Neural crest cell (in vitro differentiated cells): ENCODE results near the gene PCDHGC4. TPM values are rescaled to one million over a fixed set of nuclear protein-coding genes. Genes with fewer than 3 reads are reported as not detected.

ENCODE experiments used
- DNase-seq: peaks from one replicate; pipeline ENCODE4 v3.0.0; 2021; ENCODE audit warnings: low read depth, mixed read lengths, low spot score
- H3K27ac Mint-ChIP-seq: one replicate; pipeline ENCODE4 v1.8.0; 2021; ENCODE audit warnings: mild to moderate bottlenecking, mixed read lengths; ENCODE audit not compliant: unreplicated experiment
- H3K27me3 Mint-ChIP-seq: 2 replicates; pipeline ENCODE4 v1.8.0; 2021; ENCODE audit warnings: low read depth, mild to moderate bottlenecking, mixed read lengths
- H3K36me3 Mint-ChIP-seq: 2 replicates; pipeline ENCODE4 v1.8.0; 2021; ENCODE audit warnings: low read depth, mild to moderate bottlenecking, mixed read lengths
- H3K4me1 Mint-ChIP-seq: 2 replicates; pipeline ENCODE4 v1.8.0; 2021; ENCODE audit warnings: mixed read lengths
- H3K4me3 Mint-ChIP-seq: one replicate; pipeline ENCODE4 v1.8.0; 2021; ENCODE audit warnings: mild to moderate bottlenecking, mixed read lengths
- H3K9me3 Mint-ChIP-seq: 2 replicates; pipeline ENCODE4 v1.8.0; 2021; ENCODE audit warnings: mixed read lengths
- total RNA-seq: library from RNA; stranded (reverse); gene quantifications from 2 replicates; pipeline ENCODE4 v1.2.1, GENCODE V29; 2021
- TF ChIP-seq, protein P1 (sequence below): fragments of 200-600 bp; sonication (generic); conservative IDR thresholded peaks from 2 replicates; pipeline ENCODE4 v1.5.0; 2021; ENCODE audit warnings: antibody characterized with exemption, mild to moderate bottlenecking

The PCDHGC4 gene
- total RNA-seq, 1 donor from 2014 or later = 14.8 TPM

DNA sequence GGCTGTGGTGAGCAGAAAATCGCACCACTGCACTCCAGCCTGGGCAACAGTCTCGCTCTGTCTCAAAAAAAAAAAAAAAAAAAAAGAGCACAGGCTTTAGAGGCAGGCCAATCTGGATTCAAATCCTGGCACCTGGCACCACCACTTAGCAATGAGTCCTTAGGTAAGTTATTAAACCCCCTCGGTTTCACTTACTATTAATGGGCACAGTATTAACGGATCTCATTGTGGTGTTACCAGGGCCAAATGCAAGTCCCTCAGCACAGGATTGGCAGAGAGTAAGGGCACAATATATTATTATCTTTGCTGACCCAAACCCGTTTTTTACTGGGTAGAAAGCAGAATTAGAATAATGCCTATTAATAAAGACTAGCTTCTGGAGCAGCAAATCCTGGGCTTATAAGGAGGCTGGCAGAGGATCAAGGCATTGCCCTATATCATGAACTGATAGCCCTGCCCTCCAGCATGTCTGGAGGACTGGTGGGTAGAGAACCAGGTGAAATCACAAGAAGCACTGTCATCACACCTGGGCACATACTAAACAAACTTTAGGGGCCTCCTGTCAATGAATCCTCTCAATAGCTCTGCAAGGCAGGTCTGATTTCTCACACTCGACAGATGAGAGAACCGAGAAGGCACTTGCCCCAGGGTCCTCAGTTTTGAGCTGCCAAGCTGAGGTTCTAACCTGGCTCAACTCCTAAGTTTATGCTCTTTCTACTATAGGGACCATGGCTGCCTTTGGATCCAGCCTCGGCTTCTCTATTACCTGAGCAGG, 21.7 kb downstream of the PCDHGC4 start:
- H3K36me3 Mint-ChIP-seq = peaks cover 17% of the 10 kb centered on the region
- peaks cover 66% of the 10 kb centered on the region for H3K4me1 Mint-ChIP-seq
- TF ChIP-seq, protein P1, sequence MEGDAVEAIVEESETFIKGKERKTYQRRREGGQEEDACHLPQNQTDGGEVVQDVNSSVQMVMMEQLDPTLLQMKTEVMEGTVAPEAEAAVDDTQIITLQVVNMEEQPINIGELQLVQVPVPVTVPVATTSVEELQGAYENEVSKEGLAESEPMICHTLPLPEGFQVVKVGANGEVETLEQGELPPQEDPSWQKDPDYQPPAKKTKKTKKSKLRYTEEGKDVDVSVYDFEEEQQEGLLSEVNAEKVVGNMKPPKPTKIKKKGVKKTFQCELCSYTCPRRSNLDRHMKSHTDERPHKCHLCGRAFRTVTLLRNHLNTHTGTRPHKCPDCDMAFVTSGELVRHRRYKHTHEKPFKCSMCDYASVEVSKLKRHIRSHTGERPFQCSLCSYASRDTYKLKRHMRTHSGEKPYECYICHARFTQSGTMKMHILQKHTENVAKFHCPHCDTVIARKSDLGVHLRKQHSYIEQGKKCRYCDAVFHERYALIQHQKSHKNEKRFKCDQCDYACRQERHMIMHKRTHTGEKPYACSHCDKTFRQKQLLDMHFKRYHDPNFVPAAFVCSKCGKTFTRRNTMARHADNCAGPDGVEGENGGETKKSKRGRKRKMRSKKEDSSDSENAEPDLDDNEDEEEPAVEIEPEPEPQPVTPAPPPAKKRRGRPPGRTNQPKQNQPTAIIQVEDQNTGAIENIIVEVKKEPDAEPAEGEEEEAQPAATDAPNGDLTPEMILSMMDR = no peak
- no peaks in the 10 kb centered on the region for H3K9me3 Mint-ChIP-seq
- peak overlapping the region; percentile 69 for H3K4me3 Mint-ChIP-seq
- DNase-seq = no peak
- H3K27ac Mint-ChIP-seq = peak overlapping the region; percentile 99
- H3K27me3 Mint-ChIP-seq = no peaks in the 10 kb centered on the region

DNA sequence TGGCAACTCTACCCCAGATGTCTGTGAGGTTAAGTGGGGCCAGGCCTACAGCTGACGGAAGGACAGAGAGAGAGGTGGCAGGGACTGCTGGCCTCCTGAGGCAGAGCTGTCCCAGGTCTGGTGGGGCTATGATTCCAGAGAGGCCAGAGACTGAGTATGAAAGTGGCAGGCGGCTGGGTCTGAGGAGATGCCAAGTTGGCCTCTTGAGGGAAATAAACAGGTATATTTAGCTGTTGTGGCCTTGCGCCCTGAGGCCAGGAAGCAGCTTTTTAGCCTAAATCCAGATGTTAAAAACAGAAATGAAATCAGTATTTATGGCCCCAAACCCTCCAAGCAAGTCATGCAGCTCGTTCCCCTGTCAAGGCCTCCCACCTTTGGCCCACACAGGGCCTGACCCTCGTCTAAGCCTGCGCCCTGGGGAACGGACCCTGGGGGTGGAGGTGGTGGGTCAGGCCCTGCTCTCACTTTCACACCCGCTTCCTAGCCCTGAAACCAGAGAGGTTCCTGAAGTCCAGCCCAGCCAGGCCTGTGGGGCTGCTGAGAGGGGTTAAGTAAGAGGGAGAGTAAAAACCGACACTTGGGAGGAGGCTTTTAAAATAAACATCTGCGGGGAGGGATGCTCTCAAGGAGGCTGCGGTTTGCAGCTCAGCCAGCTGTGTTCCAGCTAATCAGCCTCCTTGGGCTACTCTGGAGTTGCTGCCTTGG, 22.7 kb downstream of the PCDHGC4 start:
- H3K36me3 Mint-ChIP-seq = peaks cover 16% of the 10 kb centered on the region
- no peaks in the 10 kb centered on the region for H3K9me3 Mint-ChIP-seq
- H3K4me1 Mint-ChIP-seq = peaks cover 63% of the 10 kb centered on the region
- DNase-seq = no peak
- TF ChIP-seq, protein P1 = no peak
- H3K4me3 Mint-ChIP-seq = peak overlapping the region; percentile 69
- H3K27ac Mint-ChIP-seq = peak overlapping the region; percentile 99
- H3K27me3 Mint-ChIP-seq = no peaks in the 10 kb centered on the region

DNA sequence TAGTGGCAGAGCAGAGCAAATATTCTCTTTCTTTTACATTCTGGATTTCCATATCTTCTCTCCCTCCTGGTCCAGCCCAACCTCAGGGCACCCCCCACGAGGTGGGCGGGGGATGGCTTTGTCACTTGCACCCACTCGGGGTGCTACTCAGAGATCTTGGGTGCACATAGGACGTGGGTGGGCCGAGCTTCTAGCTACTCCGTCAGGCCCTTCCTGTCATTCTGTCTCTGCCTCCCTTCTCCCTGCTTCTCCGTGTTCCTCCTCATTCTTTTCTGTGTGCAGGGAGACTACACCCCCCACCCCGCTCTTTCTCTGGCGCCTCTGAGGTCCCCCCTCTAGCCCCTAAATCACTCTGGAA, 23.6 kb downstream of the PCDHGC4 start:
- Mint-ChIP-seq H3K36me3 (peaks cover 20% of the 10 kb centered on the region), H3K4me3 (peak overlapping the region; percentile 82), H3K27me3 (no peaks in the 10 kb centered on the region), H3K27ac (peak overlapping the region; percentile 99), H3K4me1 (peaks cover 69% of the 10 kb centered on the region), H3K9me3 (no peaks in the 10 kb centered on the region)
- TF ChIP-seq, protein P1 = no peak
- no peak for DNase-seq

DNA sequence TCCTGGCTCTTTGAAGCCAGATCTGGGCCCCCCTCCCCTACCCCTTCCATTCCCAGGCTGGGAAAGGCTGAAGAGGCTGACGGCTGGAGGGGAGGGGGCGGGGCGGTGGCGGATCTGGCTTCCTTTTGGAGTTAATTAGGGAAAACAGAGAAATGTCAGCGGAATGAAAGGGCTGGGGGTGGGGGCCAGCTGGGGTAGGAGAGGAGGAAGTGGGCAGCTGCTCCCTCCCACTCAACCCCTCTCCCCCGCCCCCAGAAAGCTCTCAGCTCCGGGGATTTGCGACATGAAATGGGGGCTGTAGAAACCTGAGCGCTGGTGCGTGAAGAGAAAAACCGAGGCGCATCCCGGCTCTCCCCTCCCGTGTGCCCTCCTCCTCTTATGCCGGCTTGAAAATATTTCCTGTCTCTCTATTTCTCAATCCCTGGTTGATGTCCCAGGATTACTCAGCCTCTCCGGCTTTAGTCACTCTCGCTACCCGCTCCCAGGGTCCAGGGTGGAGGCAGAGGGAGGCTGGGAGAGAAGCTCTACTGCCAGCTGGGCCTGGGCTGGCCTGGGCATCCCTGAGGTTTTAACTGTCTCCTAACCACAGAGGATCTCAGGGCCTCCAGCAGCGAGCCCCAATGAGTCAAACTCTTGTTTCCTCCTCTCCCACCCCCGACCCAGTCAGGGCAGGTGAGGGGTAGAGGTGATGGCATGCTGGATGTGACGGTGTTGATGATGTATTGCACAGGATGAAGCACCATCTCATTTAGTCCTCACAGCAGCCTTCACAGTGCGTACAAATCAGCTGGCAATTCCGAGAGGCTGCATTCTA, 24.2 kb downstream of the PCDHGC4 start:
- peak; percentile 45 for DNase-seq
- Mint-ChIP-seq H3K27ac (peak overlapping the region; percentile 99), H3K4me3 (peak overlapping the region; percentile 82), H3K27me3 (no peaks in the 10 kb centered on the region), H3K9me3 (no peaks in the 10 kb centered on the region), H3K4me1 (peaks cover 75% of the 10 kb centered on the region), H3K36me3 (peaks cover 22% of the 10 kb centered on the region)
- TF ChIP-seq, protein P1 = no peak

DNA sequence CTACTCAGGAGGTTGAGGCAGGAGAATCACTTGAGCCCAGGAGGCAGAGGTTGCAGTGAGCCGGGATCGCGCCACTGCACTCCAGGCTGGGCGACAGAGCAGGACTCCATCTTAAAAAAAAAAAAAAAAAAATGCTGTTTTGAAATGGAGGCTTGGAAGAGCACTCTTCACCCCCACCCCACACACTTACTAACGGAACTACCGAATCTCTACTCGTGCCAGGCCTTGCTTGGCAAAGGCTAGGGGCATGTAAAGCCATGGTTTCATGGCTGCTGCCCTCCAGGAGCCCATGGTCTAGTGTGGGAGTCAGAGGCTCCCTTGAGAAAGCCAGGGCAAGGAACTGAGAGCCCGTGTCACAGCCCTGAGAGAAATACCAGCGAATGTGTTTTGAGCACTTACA, 25.3 kb downstream of the PCDHGC4 start:
- H3K4me1 Mint-ChIP-seq = peaks cover 82% of the 10 kb centered on the region

More for the DNA sequence above, 25.3 kb downstream of the PCDHGC4 start:
- Mint-ChIP-seq H3K36me3 (peaks cover 18% of the 10 kb centered on the region), H3K4me3 (peak overlapping the region; percentile 82), H3K27me3 (no peaks in the 10 kb centered on the region), H3K9me3 (no peaks in the 10 kb centered on the region), H3K27ac (peak overlapping the region; percentile 93)
- no peak for DNase-seq
- TF ChIP-seq, protein P1 = no peak
